ENCODE measurements around the gene PDE7B. TPM values are rescaled to one million over a fixed set of nuclear protein-coding genes. Genes with fewer than 3 reads are reported as not detected.
A peak's percentile ranks its signal among the peaks of the same experiment; 100 is the strongest.

Gene PDE7B
- total and polyA plus RNA-seq, 2 of the 4 experiments (the other 2 are of a cell fraction), result 7.8 to 12.4 TPM

DNA sequence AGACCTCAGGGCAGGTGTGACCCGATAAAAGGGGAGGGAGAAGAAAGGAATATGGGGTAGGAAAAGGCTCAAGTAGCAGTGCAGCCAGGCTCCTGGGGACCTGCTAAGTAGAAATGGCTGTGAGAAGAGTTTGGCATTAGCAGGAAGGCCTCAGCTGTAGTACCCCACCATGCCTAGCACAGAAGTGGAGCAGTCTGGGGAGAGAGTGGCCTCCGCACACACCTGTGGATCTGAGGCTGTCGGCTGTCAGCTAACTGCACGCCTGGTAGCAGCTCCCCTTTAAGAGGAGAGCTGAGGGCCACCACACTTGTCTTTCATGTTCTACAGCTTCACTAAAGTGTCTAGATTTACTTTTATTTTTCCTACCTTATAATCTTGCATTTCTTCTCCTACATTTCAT, 24.6 kb downstream of the PDE7B start:
- Histone ChIP-seq H3K9me3 (ENCODE audit: control insufficient read depth, insufficient read depth, low read length) (no peaks in the 10 kb centered on the region), H3K4me3 (ENCODE audit: insufficient read depth, low read depth, low read length) (no peak overlapping the region), H3K56ac (ENCODE audit: extremely low read depth, insufficient read depth, low read length) (no peak overlapping the region; the same call in 1 of the 2 replicates), H3K4ac (ENCODE audit: low read depth, low read length) (peak overlapping the region; percentile 76), H2BK5ac (ENCODE audit: low read depth, low read length, poor library complexity, severe bottlenecking) (peak overlapping the region; percentile 53), H3K9me1 (ENCODE audit: insufficient read depth, low read length) (peaks cover 6% of the 10 kb centered on the region; the same call in 1 of the 2 replicates), H4K8ac (ENCODE audit: low read depth in 2 of 2, low read length in 2 of 2) (peak overlapping the region in 1 of 2 experiments; percentile 67; a peak in 2 of 4 replicates), H4K5ac (ENCODE audit: low read depth, low read length) (peak overlapping the region; percentile 22), H3K9ac (ENCODE audit: low read depth, low read length) (no peak overlapping the region), H3K27me3 (ENCODE audit: control insufficient read depth, insufficient read depth, low read length) (no peaks in the 10 kb centered on the region), H3K4me2 (ENCODE audit: low read depth, low read length) (no peak overlapping the region), H3K23ac (ENCODE audit: low read depth, low read length) (peak overlapping the region; percentile 40; the same call in 1 of the 2 replicates), H3K14ac (replicated peaks; ENCODE audit: low read depth, low read length) (peak overlapping the region; percentile 68; the same call in 1 of the 2 replicates), H2AK9ac (replicated peaks; ENCODE audit: low read depth, low read length, poor library complexity) (peak overlapping the region; percentile 81), H3K18ac (ENCODE audit: low read depth, low read length) (peak overlapping the region; percentile 42), H2BK20ac (ENCODE audit: low read depth, low read length) (peak overlapping the region; percentile 58), H2BK15ac (ENCODE audit: low read depth, low read length) (0 out of 3 replicates have a peak overlapping the region, but pooled peaks have one; percentile 54), H3K27ac (ENCODE audit: insufficient read depth, low read length) (peak overlapping the region; percentile 46; the same call in 1 of the 2 replicates), H3K79me1 (ENCODE audit: low read depth in 1 of 2, low read length in 2 of 2) (peaks cover 31 to 42% of the 10 kb centered on the region in 2 experiments), H2AK5ac (ENCODE audit: low read depth, low read length) (peak overlapping the region; percentile 83; the same call in 1 of the 2 replicates), H2AFZ (replicated peaks; ENCODE audit: low read length, poor library complexity) (peak overlapping the region; percentile 46), H4K91ac (ENCODE audit: insufficient read depth, low read depth, low read length) (peak overlapping the region; percentile 43; the same call in 1 of the 2 replicates), H3K4me1 (ENCODE audit: control insufficient read depth, insufficient read depth, low read length) (peaks cover 13% of the 10 kb centered on the region), H4K20me1 (ENCODE audit: insufficient read depth, low read length) (no peaks in the 10 kb centered on the region), H3K36me3 (ENCODE audit: control insufficient read depth, insufficient read depth, low read length) (peaks cover 2% of the 10 kb centered on the region), H2BK120ac (ENCODE audit: low read depth, low read length) (peak overlapping the region; percentile 49)
- ChIA-PET CTCF (no interaction called here), POLR2A (ENCODE audit: unreplicated experiment) (no interaction called here)
- ATAC-seq (ENCODE audit: low read depth) (no peak), DNase-seq (no peak)
- dilution Hi-C loops (cut with HindIII; ENCODE audit: low sequenced_read_pairs, unreplicated experiment), result no loop called here
- WGBS, 2 experiments (ENCODE audit: extremely low coverage in 2 of 2, insufficient read length in 1 of 2), result no CpG with 5 or more reads among the region's 4 CpGs
- no peak for TF ChIP-seq MXI1 (IDR thresholded peaks at IDR 0.05; ENCODE audit: borderline replicate concordance, low read depth, low read length)
- no peak for TF ChIP-seq RAD21 (IDR thresholded peaks at IDR 0.05; ENCODE audit: low read length)
- no peak for TF ChIP-seq FOS (IDR thresholded peaks at IDR 0.05; ENCODE audit: low read depth, low read length)
- no peak for TF ChIP-seq CEBPB (IDR thresholded peaks at IDR 0.05; ENCODE audit: low read depth, low read length)
- intact Hi-C loops (cut with micrococcal nuclease), result no loop called here
- in situ Hi-C loops (cut with MboI; ENCODE audit: low sequenced_read_pairs), result no loop called here
- BruUV-seq (replicated peaks), result no TSS peak
